Vagina (tissue), 2 donors: ENCODE results near the gene SLC25A1. TPM values are rescaled to one million over a fixed set of nuclear protein-coding genes. Genes with fewer than 3 reads are reported as not detected.
A peak's percentile ranks its signal among the peaks of the same experiment; 100 is the strongest.

ENCODE experiments used
- DNase-seq, 2 donors: peaks; one replicate each; pipeline ENCODE4 v3.0.0-alpha.2; 2017; ENCODE audit errors: extremely low spot score in 2 of 2
- H3K27ac ChIP-seq: fragments of 200-600 bp; sonication (generic); one replicate; pipeline ENCODE4 v1.5.1; 2019
- H3K27me3 ChIP-seq: fragments of 200-600 bp; sonication (generic); one replicate; pipeline ENCODE4 v1.5.1; 2019
- H3K36me3 ChIP-seq, 2 donors: fragments of 200-600 bp; sonication (generic); one replicate each; pipeline ENCODE4 v1.5.1; 2017 to 2019
- H3K4me1 ChIP-seq: fragments of 200-600 bp; sonication (generic); one replicate; pipeline ENCODE4 v1.5.1; 2019
- H3K4me3 ChIP-seq, 2 donors: fragments of 200-600 bp; sonication (generic); 1 replicate in 1 of 2; 2 replicates in 1 of 2; pipeline ENCODE4 v1.5.1; 2016 to 2019
- H3K9me3 ChIP-seq: fragments of 200-600 bp; sonication (generic); one replicate; pipeline ENCODE4 v1.5.1; 2019
- CTCF ChIP-seq, 3 experiments: fragments of 450-650 bp in 2 of 3; fragments of 200-600 bp in 1 of 3; sonication (generic) in 1 of 3; IDR thresholded peaks; one replicate each; pipeline ENCODE4 v1.5.1; 2017 to 2019; ENCODE audit warnings: antibody characterized with exemption in 3 of 3, mild to moderate bottlenecking in 2 of 3, moderate library complexity in 2 of 3
- POLR2A ChIP-seq, 2 donors: fragments of 450-650 bp; IDR thresholded peaks; one replicate each; pipeline ENCODE4 v1.6.1; 2017; ENCODE audit warnings: antibody characterized with exemption in 2 of 2, mild to moderate bottlenecking in 2 of 2, moderate library complexity in 2 of 2
- POLR2AphosphoS5 ChIP-seq, 2 donors: sonication (generic); formaldehyde crosslinking; IDR thresholded peaks; one replicate each; pipeline ENCODE4 v1.9.0; 2017; ENCODE audit warnings: antibody characterized with exemption in 2 of 2, mild to moderate bottlenecking in 2 of 2, low read depth in 1 of 2; ENCODE audit not compliant: insufficient read depth in 1 of 2
- intact Hi-C: fragments of 100-400 bp; cut with DNase I; formaldehyde crosslinking; loops from one replicate; pipeline ENCODE4 v1.15.1; 2023
- total RNA-seq: library from RNA; depleted of rRNA; stranded (reverse); fragments of >200 nt; gene quantifications from one replicate; pipeline ENCODE4 v1.2.3, GENCODE V29; 2016

The SLC25A1 gene
- total RNA-seq, 1 donor from 2014 or later = 44.2 TPM

GRCh38 chr22:19181786-19182471 is 3.4 kb upstream of the SLC25A1 start:
- Histone ChIP-seq H3K27ac (no peak overlapping the region), H3K9me3 (no peaks in the 10 kb centered on the region), H3K36me3 (no peaks in the 10 kb centered on the region), H3K4me3 (no peak overlapping the region), H3K27me3 (no peaks in the 10 kb centered on the region), H3K4me1 (peaks cover 20% of the 10 kb centered on the region)
- intact Hi-C loops = no loop called here
- no peak for TF ChIP-seq CTCF (IDR thresholded peaks at IDR 0.05)
- no peak for TF ChIP-seq POLR2AphosphoS5 (IDR thresholded peaks at IDR 0.05; ENCODE audit: insufficient read depth in 1 of 2, low read depth in 1 of 2)
- TF ChIP-seq POLR2A (IDR thresholded peaks at IDR 0.05) = no peak
- DNase-seq = no peak

GRCh38 chr22:19180740-19181410 is 2.3 kb upstream of the SLC25A1 start:
- intact Hi-C loops = no loop called here
- Histone ChIP-seq H3K36me3 (no peaks in the 10 kb centered on the region), H3K4me3 (no peak overlapping the region), H3K4me1 (peaks cover 28% of the 10 kb centered on the region), H3K27me3 (no peaks in the 10 kb centered on the region), H3K9me3 (no peaks in the 10 kb centered on the region), H3K27ac (no peak overlapping the region)
- DNase-seq = no peak
- TF ChIP-seq POLR2A (IDR thresholded peaks at IDR 0.05) (no peak), CTCF (IDR thresholded peaks at IDR 0.05) (no peak), POLR2AphosphoS5 (IDR thresholded peaks at IDR 0.05; ENCODE audit: insufficient read depth in 1 of 2, low read depth in 1 of 2) (no peak)

- intact Hi-C loops = no loop called here
Measured at GRCh38 chr22:19180234-19180633, 1.7 kb upstream of the SLC25A1 start.

GRCh38 chr22:19179497-19180048 is 1.0 kb upstream of the SLC25A1 start:
- peak in 2 of 3 experiments; percentile 32 to 62 for TF ChIP-seq CTCF (IDR thresholded peaks at IDR 0.05)
- no peak for TF ChIP-seq POLR2A (IDR thresholded peaks at IDR 0.05)
- TF ChIP-seq POLR2AphosphoS5 (IDR thresholded peaks at IDR 0.05; ENCODE audit: insufficient read depth in 1 of 2, low read depth in 1 of 2) = peak in 1 of 2 donors; percentile 10
- Histone ChIP-seq H3K4me3 (peak overlapping the region; percentile 72 to 92), H3K4me1 (peaks cover 38% of the 10 kb centered on the region), H3K36me3 (no peaks in the 10 kb centered on the region), H3K9me3 (no peaks in the 10 kb centered on the region), H3K27me3 (no peaks in the 10 kb centered on the region), H3K27ac (peak overlapping the region; percentile 79)
- DNase-seq = no peak
- intact Hi-C loops = no loop called here

More at GRCh38 chr22:19180234-19180633, 1.7 kb upstream of the SLC25A1 start:
- DNase-seq = no peak
- peaks cover 32% of the 10 kb centered on the region for H3K4me1 ChIP-seq
- no peaks in the 10 kb centered on the region for H3K36me3 ChIP-seq
- TF ChIP-seq POLR2AphosphoS5 (IDR thresholded peaks at IDR 0.05; ENCODE audit: insufficient read depth in 1 of 2, low read depth in 1 of 2) = no peak
- no peak for TF ChIP-seq POLR2A (IDR thresholded peaks at IDR 0.05)
- no peak for TF ChIP-seq CTCF (IDR thresholded peaks at IDR 0.05)
- H3K9me3 ChIP-seq = no peaks in the 10 kb centered on the region
- no peak overlapping the region for H3K27ac ChIP-seq
- H3K27me3 ChIP-seq = no peaks in the 10 kb centered on the region
- H3K4me3 ChIP-seq = no peak overlapping the region
